Endothelial cell of umbilical vein (primary cell): ENCODE measurements around the gene LIN7B. TPM values are rescaled to one million over a fixed set of nuclear protein-coding genes. Genes with fewer than 3 reads are reported as not detected.
"Not testable (repeated sequence)": the region's sequence is repeated elsewhere in the genome, so short reads cannot be mapped to it uniquely, and the experiment has no call there.

Experiments
- BruUV-seq: library from RNA; stranded (reverse); fragments of 400-500 nt; replicated peaks from 2 replicates; lab custom pipeline; 2021; lab: Mats Ljungman, UMichigan
- CTCF ChIA-PET: fragments of 300-600, 350-600 bp; sonication (Branson Sonifier 250); formaldehyde crosslinking; loops from one replicate; lab custom pipeline; 2021; ENCODE audit warnings: antibody characterized with exemption, inconsistent platforms; lab: Charles Lee
- POLR2A ChIA-PET: fragments of 300-600, 350-600 bp; sonication (Branson Sonifier 250); formaldehyde crosslinking; loops from one replicate; lab custom pipeline; 2021; ENCODE audit warnings: antibody characterized with exemption, inconsistent platforms; lab: Charles Lee
- DNase-seq: peaks from one replicate; pipeline ENCODE4 v3.0.0-alpha.2; 2011; ENCODE audit warnings: low read depth, low spot score
- FAIRE-seq: peaks from 2 replicates; lab custom pipeline; 2011; peaks lifted over from hg19 to GRCh38; lab: Jason Lieb, UNC
- H2AFZ ChIP-seq: 2 replicates; pipeline ENCODE4 v1.6.0; 2012; ENCODE audit warnings: low read depth, low read length, control low read depth, inconsistent platforms
- H3K27ac ChIP-seq: 2 replicates; pipeline ENCODE4 v1.5.1; 2011; ENCODE audit warnings: low read depth, mild to moderate bottlenecking, control low read depth, low read length, moderate library complexity; ENCODE audit not compliant: insufficient read depth
- H3K27me3 ChIP-seq, 2 experiments: 2 replicates each; pipeline versions ENCODE4 v1.6.0 to v1.6.1; 2011; ENCODE audit warnings: low read length in 2 of 2, mixed read lengths in 1 of 2; ENCODE audit not compliant: control insufficient read depth in 2 of 2, insufficient read depth in 2 of 2
- H3K36me3 ChIP-seq, 2 experiments: 2 replicates in 1 of 2; 3 replicates in 1 of 2; pipeline ENCODE4 v1.5.1; 2011; ENCODE audit warnings: low read length in 2 of 2, mild to moderate bottlenecking in 1 of 2, moderate library complexity in 1 of 2; ENCODE audit not compliant: control insufficient read depth in 2 of 2, insufficient read depth in 2 of 2; ENCODE audit errors: extremely low read depth in 1 of 2
- H3K4me1 ChIP-seq: 3 replicates; pipeline ENCODE4 v1.5.1; 2011; ENCODE audit warnings: mild to moderate bottlenecking, low read length; ENCODE audit not compliant: control insufficient read depth, insufficient read depth; ENCODE audit errors: extremely low read depth
- H3K4me2 ChIP-seq: 2 replicates; pipeline ENCODE4 v1.6.1; 2011; ENCODE audit warnings: low read length, control low read depth, mixed read lengths; ENCODE audit not compliant: insufficient read depth
- H3K4me3 ChIP-seq, 3 experiments: fragments of 200-600 bp in 1 of 3; sonication (generic), shearing (Covaris generic) in 1 of 3; replicated peaks in 1 of 3; 2 replicates each; pipeline ENCODE4 v1.5.1; 2011 to 2016; ENCODE audit warnings: control low read depth in 3 of 3, low read length in 3 of 3, mild to moderate bottlenecking in 2 of 3, inconsistent platforms in 1 of 3, low read depth in 1 of 3, moderate library complexity in 1 of 3; ENCODE audit not compliant: insufficient read depth in 1 of 3
- H3K79me2 ChIP-seq: 2 replicates; pipeline ENCODE4 v1.6.0; 2012; ENCODE audit warnings: low read length, inconsistent platforms; ENCODE audit not compliant: control insufficient read depth, insufficient read depth
- H3K9ac ChIP-seq: replicated peaks from 2 replicates; pipeline ENCODE3; 2011; ENCODE audit warnings: low read length, control low read depth; ENCODE audit not compliant: insufficient read depth; ENCODE audit errors: extremely low read depth
- H3K9me1 ChIP-seq: replicated peaks from 3 replicates; pipeline ENCODE4 v1.6.0; 2011; ENCODE audit warnings: mild to moderate bottlenecking, low read length; ENCODE audit not compliant: control insufficient read depth, insufficient read depth; ENCODE audit errors: extremely low read depth
- H3K9me3 ChIP-seq: replicated peaks from 2 replicates; pipeline ENCODE4 v1.5.1; 2012; ENCODE audit warnings: low read length, inconsistent platforms; ENCODE audit not compliant: control insufficient read depth, insufficient read depth
- H4K20me1 ChIP-seq: replicated peaks from 2 replicates; pipeline ENCODE3; 2011; ENCODE audit warnings: mild to moderate bottlenecking, low read length; ENCODE audit not compliant: control insufficient read depth, insufficient read depth; ENCODE audit errors: extremely low read depth
- CTCF ChIP-seq, 2 donors: IDR thresholded peaks; 1 replicate in 1 of 2; 2 replicates in 1 of 2; pipeline ENCODE4 v1.5.1; 2011; ENCODE audit warnings: low read length in 2 of 2, mild to moderate bottlenecking in 2 of 2, moderate library complexity in 2 of 2, control low read depth in 1 of 2, inconsistent platforms in 1 of 2, low read depth in 1 of 2; ENCODE audit not compliant: insufficient read depth in 1 of 2; ENCODE audit errors: extremely low read depth in 1 of 2
- EZH2 ChIP-seq: IDR thresholded peaks from 2 replicates; pipeline ENCODE4 v1.6.1; 2012; ENCODE audit warnings: borderline replicate concordance, low read depth, mild to moderate bottlenecking, moderate library complexity, low read length, inconsistent platforms; ENCODE audit not compliant: severe bottlenecking
- dilution Hi-C: fragments of 300-500 bp; cut with MboI; formaldehyde crosslinking; loops from one replicate; pipeline ENCODE4 v1.15.0; 2019; ENCODE audit warnings: low sequenced_read_pairs; ENCODE audit not compliant: extremely low pct_ligation_motif_present
- intact Hi-C: fragments of 100-400 bp; cut with micrococcal nuclease; formaldehyde crosslinking; loops from one replicate; pipeline ENCODE4 v1.10.0; 2022
- polyA plus RNA-seq, 4 experiments: library from polyadenylated mRNA; depleted of rRNA in 3 of 4; stranded (reverse) in 3 of 4; unstranded in 1 of 4; fragments of >200 nt; gene quantifications; 2 replicates each; pipeline versions ENCODE4 v1.2.1 to v1.2.3, GENCODE V29; 2011 to 2012; ENCODE audit warnings: missing spikeins in 1 of 4
- total RNA-seq: library from RNA; stranded (reverse); gene quantifications from 2 replicates; pipeline ENCODE4 v1.2.3, GENCODE V29; 2021

Gene LIN7B
- total and polyA plus RNA-seq, 2 donors (not counting 3 experiments of a cell fraction or from before 2014, with no cell fraction given), result 2.2 to 4.2 TPM

- no peak overlapping the region for H2AFZ ChIP-seq
- no peak overlapping the region for H3K4me3 ChIP-seq
- no TSS peak for BruUV-seq
- POLR2A ChIA-PET, result no interaction called here
- H3K9me1 ChIP-seq, result no peaks in the 10 kb centered on the region
- peaks cover 22 to 24% of the 10 kb centered on the region in 2 experiments for H3K27me3 ChIP-seq
- no peaks in the 10 kb centered on the region for H3K79me2 ChIP-seq
- dilution Hi-C loops, result no loop called here
- intact Hi-C loops, result loop anchor here (1.0 to 2.0 kb wide), 2 partner anchors 73 to 75 kb away; no protein-coding TSS in a partner anchor
- H3K9ac ChIP-seq, result no peak overlapping the region
- no peak overlapping the region for H3K27ac ChIP-seq
- H3K4me2 ChIP-seq, result no peak overlapping the region
- no peak for TF ChIP-seq EZH2
- peak in 1 of 2 donors; percentile 8 for TF ChIP-seq CTCF (IDR thresholded peaks at IDR 0.05; ENCODE audit: extremely low read depth in 1 of 2, insufficient read depth in 1 of 2, low read depth in 1 of 2, low read length in 2 of 2)
- FAIRE-seq (no peak), DNase-seq (no peak)
- H4K20me1 ChIP-seq, result no peaks in the 10 kb centered on the region
- CTCF ChIA-PET, result interaction anchor here (0.6 to 3.4 kb wide), 11 partner anchors 8 to 153 kb away, joined by 3 to 18 read pairs (median 4); partner anchors contain the start of gene NTF4
- H3K36me3 ChIP-seq, result no peaks in the 10 kb centered on the region
- no peaks in the 10 kb centered on the region for H3K4me1 ChIP-seq
- no peaks in the 10 kb centered on the region for H3K9me3 ChIP-seq
These were observed 40.4 kb upstream of the LIN7B start for GRCh38 chr19:49073514-49074378.

- H3K4me2 ChIP-seq, result not testable (repeated sequence)
- intact Hi-C loops, result loop anchor here (1.0 to 2.0 kb wide), 3 partner anchors 71 to 151 kb away; no protein-coding TSS in a partner anchor
These were observed 39.3 kb upstream of the LIN7B start for GRCh38 chr19:49074869-49075268.

More at GRCh38 chr19:49074869-49075268, 39.3 kb upstream of the LIN7B start:
- POLR2A ChIA-PET, H3K79me2 ChIP-seq, H3K27ac ChIP-seq, H4K20me1 ChIP-seq, H3K4me3 ChIP-seq, H3K9ac ChIP-seq, H3K4me1 ChIP-seq, BruUV-seq, dilution Hi-C loops, H2AFZ ChIP-seq, H3K36me3 ChIP-seq, H3K9me3 ChIP-seq, H3K9me1 ChIP-seq: not testable (repeated sequence)
- FAIRE-seq, result peak; percentile 89
- TF ChIP-seq CTCF (IDR thresholded peaks at IDR 0.05; ENCODE audit: extremely low read depth in 1 of 2, insufficient read depth in 1 of 2, low read depth in 1 of 2, low read length in 2 of 2), result peak; percentile 35 to 64
- CTCF ChIA-PET, result interaction anchor here (0.7 to 3.4 kb wide), 12 partner anchors 10 to 150 kb away, joined by 3 to 18 read pairs (median 5); partner anchors contain the start of gene NTF4
- peak; percentile 51 for DNase-seq
- peaks cover 21 to 22% of the 10 kb centered on the region in 2 experiments for H3K27me3 ChIP-seq
